ENCODE results near the gene LRPAP1. TPM values are rescaled to one million over a fixed set of nuclear protein-coding genes. Genes with fewer than 3 reads are reported as not detected.

LRPAP1 gene
- total RNA-seq, 2 donors from 2014 or later, result 157 to 214 TPM

DNA sequence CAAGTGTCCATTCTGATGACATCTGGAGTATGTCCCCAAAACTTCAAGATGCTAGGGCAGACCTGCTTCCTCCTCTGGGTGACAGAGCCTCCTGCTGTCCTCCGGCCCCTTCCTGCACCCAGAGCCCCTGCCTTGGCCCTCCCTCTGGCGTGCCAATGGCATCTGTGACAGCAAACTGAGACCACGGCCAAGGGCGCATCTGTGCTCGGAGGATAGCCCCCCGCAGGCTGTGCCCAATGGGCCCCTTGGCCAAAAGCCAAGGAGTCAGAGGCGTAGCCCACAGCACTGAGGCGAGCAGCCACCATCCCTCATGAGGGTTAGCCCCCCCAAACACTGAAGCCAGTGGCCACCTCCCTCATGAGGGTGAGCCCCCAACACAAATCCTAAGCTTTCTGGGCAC, 7.9 kb downstream of the LRPAP1 start:
- no peak overlapping the region for H3K4me3 ChIP-seq
- TF ChIP-seq, protein P1, sequence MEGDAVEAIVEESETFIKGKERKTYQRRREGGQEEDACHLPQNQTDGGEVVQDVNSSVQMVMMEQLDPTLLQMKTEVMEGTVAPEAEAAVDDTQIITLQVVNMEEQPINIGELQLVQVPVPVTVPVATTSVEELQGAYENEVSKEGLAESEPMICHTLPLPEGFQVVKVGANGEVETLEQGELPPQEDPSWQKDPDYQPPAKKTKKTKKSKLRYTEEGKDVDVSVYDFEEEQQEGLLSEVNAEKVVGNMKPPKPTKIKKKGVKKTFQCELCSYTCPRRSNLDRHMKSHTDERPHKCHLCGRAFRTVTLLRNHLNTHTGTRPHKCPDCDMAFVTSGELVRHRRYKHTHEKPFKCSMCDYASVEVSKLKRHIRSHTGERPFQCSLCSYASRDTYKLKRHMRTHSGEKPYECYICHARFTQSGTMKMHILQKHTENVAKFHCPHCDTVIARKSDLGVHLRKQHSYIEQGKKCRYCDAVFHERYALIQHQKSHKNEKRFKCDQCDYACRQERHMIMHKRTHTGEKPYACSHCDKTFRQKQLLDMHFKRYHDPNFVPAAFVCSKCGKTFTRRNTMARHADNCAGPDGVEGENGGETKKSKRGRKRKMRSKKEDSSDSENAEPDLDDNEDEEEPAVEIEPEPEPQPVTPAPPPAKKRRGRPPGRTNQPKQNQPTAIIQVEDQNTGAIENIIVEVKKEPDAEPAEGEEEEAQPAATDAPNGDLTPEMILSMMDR (IDR thresholded peaks at IDR 0.05), result no peak
- no peaks in the 10 kb centered on the region for H3K9me3 ChIP-seq
- intact Hi-C loops (cut with DNase I), result no loop called here
- H3K9ac ChIP-seq (ENCODE audit: low read depth in 2 of 2, low read length in 2 of 2), result no peak overlapping the region
- no peak overlapping the region for H3K27ac ChIP-seq
- no peaks in the 10 kb centered on the region for H3K27me3 ChIP-seq
- peaks cover 16% of the 10 kb centered on the region for H3K36me3 ChIP-seq
- no peak for DNase-seq
- no peaks in the 10 kb centered on the region for H3K4me1 ChIP-seq

DNA sequence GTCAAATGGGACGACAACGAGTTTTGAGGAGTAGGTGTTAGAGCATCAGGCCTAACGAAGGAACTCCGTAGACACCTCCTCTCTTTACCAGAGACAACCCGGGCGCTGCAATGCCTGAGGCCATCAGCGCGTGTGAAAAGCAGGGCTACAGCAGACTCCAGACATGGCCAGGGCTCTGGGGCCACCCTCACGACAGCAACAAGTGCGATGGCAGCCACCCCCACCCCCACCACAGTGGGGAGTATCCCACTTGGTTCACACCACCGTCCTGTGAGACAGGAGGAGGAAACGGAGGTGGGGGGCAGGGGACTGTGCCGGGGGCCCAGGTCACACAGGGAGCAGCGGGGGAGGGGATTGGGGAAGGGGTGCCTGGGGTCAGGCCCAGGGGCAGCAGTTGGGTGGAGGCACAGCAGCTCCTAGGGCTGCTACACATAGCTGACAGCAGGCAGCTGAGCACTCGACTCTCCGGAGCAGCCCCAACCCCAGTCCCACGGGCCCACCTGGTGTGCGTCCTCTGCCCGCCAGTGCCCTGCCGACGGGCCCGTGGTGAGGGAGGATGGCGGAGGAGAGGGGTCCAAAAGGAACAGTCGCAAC, 8.5 kb downstream of the LRPAP1 start:
- H3K4me3 ChIP-seq, result no peak overlapping the region
- no peak overlapping the region for H3K27ac ChIP-seq
- no peaks in the 10 kb centered on the region for H3K9me3 ChIP-seq
- no peaks in the 10 kb centered on the region for H3K4me1 ChIP-seq
- no peaks in the 10 kb centered on the region for H3K27me3 ChIP-seq
- H3K9ac ChIP-seq (ENCODE audit: low read depth in 2 of 2, low read length in 2 of 2), result no peak overlapping the region
- intact Hi-C loops (cut with DNase I), result no loop called here
- no peak for DNase-seq
- H3K36me3 ChIP-seq, result peaks cover 16% of the 10 kb centered on the region
- TF ChIP-seq, protein P1 (IDR thresholded peaks at IDR 0.05), result no peak

DNA sequence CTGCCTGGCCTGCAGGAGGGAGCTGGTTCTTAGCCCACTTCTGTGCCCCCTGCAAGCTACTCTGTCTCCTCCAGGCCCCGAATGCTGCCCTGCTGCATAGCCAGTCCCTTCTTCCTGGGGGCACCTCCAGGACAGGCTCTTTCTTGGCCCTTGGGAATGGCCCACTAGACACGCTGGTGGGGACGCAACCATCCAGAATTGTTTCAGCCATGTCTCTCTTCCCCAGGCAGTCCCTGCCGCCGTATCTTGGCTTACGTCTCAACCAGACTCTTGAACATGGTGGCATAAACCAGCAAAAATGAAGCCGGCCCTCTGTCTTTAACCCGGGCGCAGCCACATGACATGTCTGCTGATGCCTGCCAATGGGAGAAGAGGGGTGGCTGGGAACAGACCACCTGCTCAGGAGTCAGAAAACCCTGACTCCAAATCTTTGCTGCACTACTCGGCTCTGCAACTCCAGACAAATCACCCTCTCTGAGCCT, 9.0 kb downstream of the LRPAP1 start:
- Histone ChIP-seq H3K9ac (ENCODE audit: low read depth in 2 of 2, low read length in 2 of 2) (no peak overlapping the region), H3K27me3 (no peaks in the 10 kb centered on the region), H3K4me3 (no peak overlapping the region), H3K36me3 (peaks cover 17% of the 10 kb centered on the region), H3K4me1 (no peaks in the 10 kb centered on the region), H3K9me3 (no peaks in the 10 kb centered on the region), H3K27ac (no peak overlapping the region)
- intact Hi-C loops (cut with DNase I), result no loop called here
- DNase-seq, result no peak
- TF ChIP-seq, protein P1 (IDR thresholded peaks at IDR 0.05), result no peak

DNA sequence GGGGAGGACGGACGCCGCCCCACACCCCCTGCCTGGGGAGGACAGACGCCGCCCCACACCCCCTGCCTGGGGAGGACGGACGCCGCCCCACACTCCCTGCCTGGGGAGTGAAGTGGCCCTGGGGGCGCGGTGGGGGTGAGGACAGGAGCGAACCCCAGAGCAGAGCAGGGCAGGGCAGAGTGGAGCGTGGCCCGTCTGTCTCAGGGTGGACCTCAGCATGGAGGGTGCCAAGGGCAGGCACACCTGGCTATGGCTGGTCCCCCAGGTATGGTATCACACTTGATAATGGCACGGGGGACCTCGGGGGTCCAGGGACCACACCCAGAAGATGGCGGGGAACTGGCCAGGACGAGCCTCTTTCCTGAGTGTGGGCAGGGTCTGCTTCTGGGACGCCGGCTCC, 9.6 kb downstream of the LRPAP1 start:
- H3K4me3 ChIP-seq, result no peak overlapping the region
- no peak overlapping the region for H3K27ac ChIP-seq
- no peaks in the 10 kb centered on the region for H3K4me1 ChIP-seq
- peaks cover 22% of the 10 kb centered on the region for H3K36me3 ChIP-seq
- DNase-seq, result no peak
- H3K9ac ChIP-seq (ENCODE audit: low read depth in 2 of 2, low read length in 2 of 2), result no peak overlapping the region
- H3K27me3 ChIP-seq, result no peaks in the 10 kb centered on the region
- no peaks in the 10 kb centered on the region for H3K9me3 ChIP-seq
- TF ChIP-seq, protein P1 (IDR thresholded peaks at IDR 0.05), result no peak
- intact Hi-C loops (cut with DNase I), result no loop called here

DNA sequence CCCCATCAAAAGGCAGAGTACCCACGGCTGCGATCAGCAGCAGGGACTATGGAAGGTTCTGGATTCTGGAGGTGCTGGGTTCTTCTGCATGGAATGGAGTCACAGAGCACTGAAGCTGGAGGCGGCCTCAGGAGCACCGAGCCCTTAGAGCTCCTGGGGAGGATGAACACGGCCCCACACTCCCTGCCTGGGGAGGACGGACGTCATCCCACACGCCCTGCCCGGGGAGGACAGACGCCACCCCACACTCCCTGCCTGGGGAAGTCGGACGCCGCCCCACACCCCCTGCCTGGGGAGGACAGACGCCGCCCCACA, 9.9 kb downstream of the LRPAP1 start:
- TF ChIP-seq, protein P1 (IDR thresholded peaks at IDR 0.05), result no peak
- H3K27ac ChIP-seq, result no peak overlapping the region
- no peaks in the 10 kb centered on the region for H3K9me3 ChIP-seq
- intact Hi-C loops (cut with DNase I), result no loop called here
- H3K4me1 ChIP-seq, result no peaks in the 10 kb centered on the region
- H3K4me3 ChIP-seq, result no peak overlapping the region
- no peaks in the 10 kb centered on the region for H3K27me3 ChIP-seq
- H3K9ac ChIP-seq (ENCODE audit: low read depth in 2 of 2, low read length in 2 of 2), result no peak overlapping the region
- no peak for DNase-seq
- H3K36me3 ChIP-seq, result peaks cover 26% of the 10 kb centered on the region
